Activated CD8-positive, alpha-beta memory T cell treated with anti-CD3 and anti-CD28 coated beads, Interleukin-2, amount 50 U/mL, for 24 hours (primary cell): ENCODE data around the gene ABTB2.

Experiments used
- DNase-seq: peaks from one replicate; pipeline ENCODE4 v3.0.0-alpha.2; 2020; ENCODE audit errors: extremely low read depth

The ABTB2 gene

GRCh38 chr11:34341931-34342533 lies 15.8 kb downstream of the ABTB2 start:
- no peak for DNase-seq

GRCh38 chr11:34341096-34341495 lies 16.7 kb downstream of the ABTB2 start:
- DNase-seq = no peak

GRCh38 chr11:34340653-34341052 lies 17.2 kb downstream of the ABTB2 start:
- no peak for DNase-seq

GRCh38 chr11:34339149-34340064 lies 18.4 kb downstream of the ABTB2 start:
- no peak for DNase-seq

GRCh38 chr11:34337016-34337415 lies 20.8 kb downstream of the ABTB2 start:
- no peak for DNase-seq

GRCh38 chr11:34335801-34336200 lies 22.0 kb downstream of the ABTB2 start:
- DNase-seq = no peak

GRCh38 chr11:34335331-34335730 lies 22.5 kb downstream of the ABTB2 start:
- no peak for DNase-seq

GRCh38 chr11:34333787-34334186 lies 24.0 kb downstream of the ABTB2 start:
- DNase-seq = no peak

GRCh38 chr11:34332524-34332923 lies 25.3 kb downstream of the ABTB2 start:
- no peak for DNase-seq

- DNase-seq = no peak
Observed at GRCh38 chr11:34331736-34332135, 26.1 kb downstream of the ABTB2 start.

GRCh38 chr11:34331329-34331728 lies 26.5 kb downstream of the ABTB2 start:
- DNase-seq = no peak

- DNase-seq = no peak
Observed at GRCh38 chr11:34330653-34331052, 27.2 kb downstream of the ABTB2 start.

- no peak for DNase-seq
Observed at GRCh38 chr11:34329876-34330275, 27.9 kb downstream of the ABTB2 start.

GRCh38 chr11:34328632-34328910 lies 29.2 kb downstream of the ABTB2 start:
- DNase-seq = no peak

- no peak for DNase-seq
Observed at GRCh38 chr11:34327804-34328631, 29.8 kb downstream of the ABTB2 start.

GRCh38 chr11:34324466-34324865 lies 33.3 kb downstream of the ABTB2 start:
- DNase-seq = no peak

GRCh38 chr11:34323601-34324000 lies 34.2 kb downstream of the ABTB2 start:
- no peak for DNase-seq

GRCh38 chr11:34318111-34319037 lies 39.4 kb downstream of the ABTB2 start:
- no peak for DNase-seq

- DNase-seq = no peak
Observed at GRCh38 chr11:34317666-34318065, 40.1 kb downstream of the ABTB2 start.

- DNase-seq = no peak
Observed at GRCh38 chr11:34317036-34317360, 40.8 kb downstream of the ABTB2 start.

- no peak for DNase-seq
Observed at GRCh38 chr11:34316347-34317035, 41.3 kb downstream of the ABTB2 start.
